Activated CD4-positive, CD25-positive, alpha-beta regulatory T cell treated with anti-CD3 and anti-CD28 coated beads, Interleukin-2, amount 50 U/mL, for 16 hours (primary cell): ENCODE results near the gene EEFSEC.

Experiments used
- DNase-seq: peaks from one replicate; pipeline ENCODE4 v3.0.0-alpha.2; 2020; ENCODE audit warnings: low read depth, low spot score

Gene EEFSEC

GRCh38 chr3:128271536-128272332, 118.5 kb downstream of the EEFSEC start:
- no peak for DNase-seq

- DNase-seq: no peak
Measured at GRCh38 chr3:128273109-128273840, 120.0 kb downstream of the EEFSEC start.

- DNase-seq: no peak
Measured at GRCh38 chr3:128273841-128274573, 120.7 kb downstream of the EEFSEC start.

GRCh38 chr3:128274837-128275236, 121.6 kb downstream of the EEFSEC start:
- DNase-seq: no peak

GRCh38 chr3:128275316-128276145, 122.2 kb downstream of the EEFSEC start:
- DNase-seq: no peak

- DNase-seq: no peak
Measured at GRCh38 chr3:128276146-128276435, 122.8 kb downstream of the EEFSEC start.

GRCh38 chr3:128276577-128277183, 123.4 kb downstream of the EEFSEC start:
- DNase-seq: no peak

- no peak for DNase-seq
Measured at GRCh38 chr3:128277378-128278069, 124.2 kb downstream of the EEFSEC start.

- no peak for DNase-seq
Measured at GRCh38 chr3:128278130-128278529, 124.8 kb downstream of the EEFSEC start.

- no peak for DNase-seq
Measured at GRCh38 chr3:128278761-128279600, 125.7 kb downstream of the EEFSEC start.

GRCh38 chr3:128279601-128279880, 126.3 kb downstream of the EEFSEC start:
- DNase-seq: no peak

- no peak for DNase-seq
Measured at GRCh38 chr3:128280481-128281052, 127.3 kb downstream of the EEFSEC start.

GRCh38 chr3:128281056-128281455, 127.8 kb downstream of the EEFSEC start:
- DNase-seq: no peak

- DNase-seq: no peak
Measured at GRCh38 chr3:128281461-128282367, 128.4 kb downstream of the EEFSEC start.

GRCh38 chr3:128282380-128283196, 129.3 kb downstream of the EEFSEC start:
- no peak for DNase-seq

- no peak for DNase-seq
Measured at GRCh38 chr3:128283421-128283820, 130.1 kb downstream of the EEFSEC start.
